Activated T-helper 1 cell treated with anti-CD3 and anti-CD28 coated beads, Interleukin-12 subunit alpha, Interleukin-12 subunit beta, Interleukin-2, Interleukin-4 antibody, amounts not matched to agents 30 ng/mL and 10 ng/mL and 1 ng/mL, durations not matched to agents 14 hours and 24 hours and 36 hours (primary cell): ENCODE results near the gene IGSF10. TPM values are rescaled to one million over a fixed set of nuclear protein-coding genes. Genes with fewer than 3 reads are reported as not detected.

ENCODE experiments used
- DNase-seq: peaks from one replicate; pipeline ENCODE4 v3.0.0; 2021; ENCODE audit warnings: low spot score
- H3K27ac Mint-ChIP-seq: one replicate; pipeline ENCODE4 v1.8.0; 2021; ENCODE audit warnings: mild to moderate bottlenecking, mixed read lengths
- H3K27me3 Mint-ChIP-seq: one replicate; pipeline ENCODE4 v1.8.0; 2022; ENCODE audit warnings: mild to moderate bottlenecking, moderate library complexity, mixed read lengths; ENCODE audit not compliant: insufficient read depth
- H3K36me3 Mint-ChIP-seq: one replicate; pipeline ENCODE4 v1.8.0; 2021; ENCODE audit warnings: low read depth, mixed read lengths
- H3K4me1 Mint-ChIP-seq: one replicate; pipeline ENCODE4 v1.8.0; 2021; ENCODE audit warnings: low read depth, mixed read lengths
- H3K4me3 Mint-ChIP-seq: one replicate; pipeline ENCODE4 v1.8.0; 2021; ENCODE audit warnings: mild to moderate bottlenecking, moderate library complexity, mixed read lengths
- H3K9me3 Mint-ChIP-seq: one replicate; pipeline ENCODE4 v1.8.0; 2021; ENCODE audit warnings: mixed read lengths
- intact Hi-C: fragments of 100-400 bp; cut with micrococcal nuclease; formaldehyde crosslinking; loops from one replicate; pipeline ENCODE4 v1.15.1; 2024
- total RNA-seq: library from RNA; stranded (reverse); gene quantifications from 2 replicates; pipeline ENCODE4 v1.2.3, GENCODE V29; 2022

Gene IGSF10
- total RNA-seq, 1 donor from 2014 or later: not detected

DNA sequence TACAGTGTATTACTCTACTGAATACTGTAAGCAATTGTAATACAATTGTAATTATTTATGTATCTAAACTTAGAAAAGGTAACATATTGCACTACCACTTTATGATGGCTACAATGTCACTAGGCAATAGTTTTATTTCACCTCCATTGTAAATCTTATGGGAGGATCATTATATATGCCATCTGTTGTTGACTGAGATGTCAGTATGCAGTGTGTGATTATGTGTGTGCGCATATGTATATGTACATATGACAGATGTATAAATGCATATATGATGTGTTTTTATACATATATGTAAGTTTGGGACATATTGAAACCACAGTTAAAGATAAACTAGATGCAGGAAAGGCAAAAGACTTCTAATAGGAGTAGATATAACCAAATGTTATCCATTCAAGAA lies 8.5 kb downstream of the IGSF10 start:
- no peak for DNase-seq
- intact Hi-C loops: no loop called here
- no peak overlapping the region for H3K27ac Mint-ChIP-seq
- H3K27me3 Mint-ChIP-seq: peaks cover 10% of the 10 kb centered on the region
- no peaks in the 10 kb centered on the region for H3K4me1 Mint-ChIP-seq
- no peaks in the 10 kb centered on the region for H3K9me3 Mint-ChIP-seq
- H3K36me3 Mint-ChIP-seq: no peaks in the 10 kb centered on the region
- no peak overlapping the region for H3K4me3 Mint-ChIP-seq

DNA sequence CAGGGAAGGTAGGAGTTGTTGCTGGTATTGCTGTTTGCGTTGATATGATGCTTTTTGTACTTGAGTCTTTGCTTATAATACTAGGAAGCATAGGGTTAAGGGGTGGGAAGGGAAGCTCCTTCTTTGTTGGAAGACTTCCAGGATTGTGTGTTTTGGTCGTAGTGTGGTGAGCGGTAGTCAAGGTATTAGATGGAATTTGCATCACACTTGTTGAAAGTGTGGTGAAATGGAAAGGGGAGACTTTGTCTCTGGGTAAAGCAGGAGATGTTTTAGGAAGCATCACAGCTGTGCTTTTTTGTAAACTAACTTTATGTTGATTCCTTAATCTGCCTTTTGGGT lies 14.9 kb downstream of the IGSF10 start:
- Mint-ChIP-seq H3K4me1 (no peaks in the 10 kb centered on the region), H3K27me3 (peaks cover 4% of the 10 kb centered on the region), H3K9me3 (no peaks in the 10 kb centered on the region), H3K4me3 (no peak overlapping the region), H3K36me3 (no peaks in the 10 kb centered on the region), H3K27ac (no peak overlapping the region)
- intact Hi-C loops: no loop called here
- DNase-seq: no peak

DNA sequence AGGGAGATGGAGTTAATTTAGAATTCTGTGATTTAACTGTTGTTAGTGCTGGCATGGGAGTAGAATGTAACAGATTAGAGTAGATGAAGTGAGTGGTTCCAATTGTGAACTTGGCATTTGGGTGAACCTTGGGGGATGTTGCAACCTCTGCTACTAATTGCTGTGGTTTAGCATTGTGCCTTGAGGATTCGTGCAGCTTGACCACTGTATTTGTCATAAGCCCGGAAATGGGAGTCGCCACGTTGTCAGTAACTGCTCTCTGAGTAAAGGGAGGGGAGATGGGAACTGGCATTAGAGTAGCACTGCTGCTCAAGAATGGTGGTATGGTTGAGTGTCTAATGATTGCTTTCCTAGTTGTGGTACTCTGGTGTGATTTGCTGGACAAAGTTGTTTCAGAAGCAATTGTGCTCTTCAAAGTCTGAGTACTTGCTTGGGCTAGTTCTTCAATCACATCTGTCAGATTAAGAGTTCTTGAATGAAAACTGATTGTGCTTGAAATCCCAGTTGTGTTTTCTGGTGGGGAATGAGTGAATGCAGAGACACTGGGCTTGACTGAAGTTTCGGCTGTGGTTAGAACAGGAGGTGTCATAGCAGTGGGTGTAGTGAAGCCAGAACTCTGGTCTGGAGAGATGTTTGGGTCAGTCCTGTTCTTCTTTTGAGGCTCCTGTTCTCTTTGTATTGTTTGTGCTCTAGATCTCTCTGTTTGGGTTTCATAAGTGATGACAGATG lies 15.4 kb downstream of the IGSF10 start:
- intact Hi-C loops: no loop called here
- no peaks in the 10 kb centered on the region for H3K4me1 Mint-ChIP-seq
- DNase-seq: no peak
- no peaks in the 10 kb centered on the region for H3K36me3 Mint-ChIP-seq
- H3K9me3 Mint-ChIP-seq: no peaks in the 10 kb centered on the region
- H3K4me3 Mint-ChIP-seq: no peak overlapping the region
- H3K27ac Mint-ChIP-seq: no peak overlapping the region
- peaks cover 6% of the 10 kb centered on the region for H3K27me3 Mint-ChIP-seq

DNA sequence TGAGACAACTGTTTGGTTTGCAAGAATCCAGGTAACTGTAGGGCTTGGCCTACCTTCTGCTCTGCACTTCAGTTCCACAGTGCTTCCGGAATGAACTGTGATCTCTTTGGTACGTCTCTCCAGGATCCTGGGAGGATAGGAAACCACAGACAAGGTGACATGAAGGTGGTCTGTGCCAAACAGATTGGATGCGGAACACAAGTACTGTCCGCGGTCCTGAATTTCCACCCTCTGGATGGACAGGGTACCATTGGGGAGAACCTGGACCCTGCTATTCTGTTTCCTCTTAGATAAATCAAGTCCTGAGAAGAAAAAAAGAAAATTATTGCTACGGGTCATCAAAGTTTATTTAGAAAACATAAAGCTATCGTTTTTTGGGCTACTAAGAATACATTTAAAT lies 17.3 kb downstream of the IGSF10 start:
- Mint-ChIP-seq H3K27ac (no peak overlapping the region), H3K27me3 (peaks cover 4% of the 10 kb centered on the region), H3K36me3 (no peaks in the 10 kb centered on the region), H3K4me3 (no peak overlapping the region), H3K9me3 (no peaks in the 10 kb centered on the region), H3K4me1 (no peaks in the 10 kb centered on the region)
- intact Hi-C loops: no loop called here
- DNase-seq: no peak

GRCh38 chr3:151440940-151441339 lies 19.9 kb downstream of the IGSF10 start:
- Mint-ChIP-seq H3K27ac (no peak overlapping the region), H3K4me3 (no peak overlapping the region), H3K9me3 (no peaks in the 10 kb centered on the region), H3K4me1 (no peaks in the 10 kb centered on the region), H3K36me3 (no peaks in the 10 kb centered on the region), H3K27me3 (peaks cover 4% of the 10 kb centered on the region)
- intact Hi-C loops: no loop called here
- DNase-seq: no peak

DNA sequence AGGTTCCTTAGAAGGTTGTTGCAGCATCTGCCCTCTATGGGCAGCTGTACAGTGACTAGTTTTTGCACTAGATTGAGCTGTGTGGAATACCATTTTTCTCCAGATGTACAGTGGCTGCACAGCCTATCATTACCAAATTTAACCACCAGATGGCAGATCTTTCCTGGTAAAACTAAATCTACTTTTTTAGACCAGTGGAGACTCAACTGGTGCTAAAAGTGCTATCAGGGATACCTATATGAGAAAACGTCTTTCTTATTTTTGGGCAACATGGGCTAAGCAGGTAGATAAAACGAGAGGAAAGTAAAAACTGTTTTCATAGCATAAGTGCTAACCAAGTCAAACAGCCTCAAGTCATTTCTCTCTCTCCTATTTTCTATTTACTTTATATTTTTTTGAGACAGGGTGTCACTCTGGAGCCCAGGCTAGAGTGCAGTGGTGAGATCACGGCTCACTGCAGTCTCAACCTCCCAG lies 21.2 kb downstream of the IGSF10 start:
- no peak overlapping the region for H3K4me3 Mint-ChIP-seq
- DNase-seq: no peak
- no peaks in the 10 kb centered on the region for H3K4me1 Mint-ChIP-seq
- intact Hi-C loops: loop anchor here (1.0 kb wide), 3 partner anchors 400 to 1085 kb away; no protein-coding TSS in a partner anchor
- H3K9me3 Mint-ChIP-seq: no peaks in the 10 kb centered on the region
- H3K27ac Mint-ChIP-seq: no peak overlapping the region
- H3K36me3 Mint-ChIP-seq: no peaks in the 10 kb centered on the region
- H3K27me3 Mint-ChIP-seq: peaks cover 3% of the 10 kb centered on the region

- H3K4me3 Mint-ChIP-seq: no peak overlapping the region
- H3K27me3 Mint-ChIP-seq: peaks cover 3% of the 10 kb centered on the region
- intact Hi-C loops: no loop called here
- no peaks in the 10 kb centered on the region for H3K9me3 Mint-ChIP-seq
- H3K4me1 Mint-ChIP-seq: no peaks in the 10 kb centered on the region
- no peak for DNase-seq
- no peaks in the 10 kb centered on the region for H3K36me3 Mint-ChIP-seq
- no peak overlapping the region for H3K27ac Mint-ChIP-seq
Measured at GRCh38 chr3:151437906-151438305, 23.0 kb downstream of the IGSF10 start.

GRCh38 chr3:151436675-151437446 lies 24.0 kb downstream of the IGSF10 start:
- Mint-ChIP-seq H3K27ac (no peak overlapping the region), H3K4me1 (no peaks in the 10 kb centered on the region), H3K4me3 (no peak overlapping the region), H3K9me3 (no peaks in the 10 kb centered on the region), H3K36me3 (no peaks in the 10 kb centered on the region), H3K27me3 (peaks cover 3% of the 10 kb centered on the region)
- no peak for DNase-seq
- intact Hi-C loops: no loop called here

GRCh38 chr3:151434151-151434890 lies 26.5 kb downstream of the IGSF10 start:
- intact Hi-C loops: no loop called here
- Mint-ChIP-seq H3K27ac (no peak overlapping the region), H3K9me3 (no peaks in the 10 kb centered on the region), H3K4me1 (no peaks in the 10 kb centered on the region), H3K4me3 (no peak overlapping the region), H3K36me3 (no peaks in the 10 kb centered on the region), H3K27me3 (no peaks in the 10 kb centered on the region)
- DNase-seq: no peak

DNA sequence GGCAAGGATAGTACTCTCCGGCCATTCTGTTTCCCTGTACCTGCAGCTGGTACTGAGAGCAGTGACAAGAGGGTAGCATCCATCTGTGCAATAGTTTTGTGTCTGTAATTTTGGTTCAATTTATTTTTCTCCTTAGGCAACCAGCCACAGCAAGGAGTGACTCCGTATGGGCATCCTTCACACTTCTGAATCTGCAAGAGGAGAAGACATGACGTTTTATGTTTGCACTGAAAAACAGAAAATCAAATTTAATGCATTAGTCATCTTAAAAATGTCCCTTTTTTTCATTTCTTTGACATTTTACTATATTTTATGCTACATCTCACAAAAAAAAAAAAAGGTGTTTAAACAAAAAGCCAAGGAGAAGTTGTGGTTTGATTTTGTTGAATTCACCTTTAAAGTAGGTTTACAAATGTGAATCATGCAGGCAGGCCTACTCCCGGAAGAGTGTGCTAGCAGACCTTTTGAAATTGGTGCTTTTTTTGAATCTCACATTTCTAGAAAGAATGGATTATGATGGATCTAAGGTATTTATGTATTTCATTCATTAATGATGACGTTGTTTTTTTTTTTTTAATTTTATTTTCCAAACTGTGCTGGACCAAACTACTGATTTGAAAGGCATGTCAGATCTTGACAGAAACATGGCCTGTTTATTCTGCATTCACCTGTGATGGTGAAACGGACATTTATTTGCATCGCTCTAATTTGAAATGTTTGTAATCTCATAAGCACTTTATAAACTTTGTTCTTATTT lies 28.1 kb downstream of the IGSF10 start:
- peaks cover 2% of the 10 kb centered on the region for H3K27me3 Mint-ChIP-seq
- no peak overlapping the region for H3K27ac Mint-ChIP-seq
- DNase-seq: no peak
- no peaks in the 10 kb centered on the region for H3K4me1 Mint-ChIP-seq
- no peaks in the 10 kb centered on the region for H3K36me3 Mint-ChIP-seq
- intact Hi-C loops: no loop called here
- H3K4me3 Mint-ChIP-seq: no peak overlapping the region
- no peaks in the 10 kb centered on the region for H3K9me3 Mint-ChIP-seq

GRCh38 chr3:151431940-151432339 lies 28.9 kb downstream of the IGSF10 start:
- no peak for DNase-seq
- no peaks in the 10 kb centered on the region for H3K9me3 Mint-ChIP-seq
- H3K4me3 Mint-ChIP-seq: no peak overlapping the region
- H3K27me3 Mint-ChIP-seq: peaks cover 2% of the 10 kb centered on the region
- intact Hi-C loops: no loop called here
- no peaks in the 10 kb centered on the region for H3K4me1 Mint-ChIP-seq
- H3K36me3 Mint-ChIP-seq: no peaks in the 10 kb centered on the region
- no peak overlapping the region for H3K27ac Mint-ChIP-seq

GRCh38 chr3:151430821-151431484 lies 29.9 kb downstream of the IGSF10 start:
- DNase-seq: no peak
- Mint-ChIP-seq H3K4me1 (no peaks in the 10 kb centered on the region), H3K9me3 (no peaks in the 10 kb centered on the region), H3K27ac (no peak overlapping the region), H3K36me3 (no peaks in the 10 kb centered on the region), H3K4me3 (no peak overlapping the region), H3K27me3 (peaks cover 2% of the 10 kb centered on the region)
- intact Hi-C loops: no loop called here
